Stimulated activated CD8-positive, alpha-beta memory T cell treated with anti-CD3 and anti-CD28 coated beads, Interleukin-7, amount 100 ng/mL, for 24 hours (primary cell): ENCODE measurements around the gene PTPRN2.
"Not testable (repeated sequence)": the region's sequence is repeated elsewhere in the genome, so short reads cannot be mapped to it uniquely, and the experiment has no call there.

Experiments
- DNase-seq: peaks from one replicate; pipeline ENCODE4 v3.0.0-alpha.2; 2020; ENCODE audit warnings: low read depth

PTPRN2 gene

GRCh38 chr7:157493017-157493416 lies 1094.6 kb downstream of the PTPRN2 start:
- DNase-seq, result no peak

GRCh38 chr7:157490465-157490912 lies 1097.1 kb downstream of the PTPRN2 start:
- no peak for DNase-seq

- not testable (repeated sequence) for DNase-seq
Measured at GRCh38 chr7:157489870-157490269, 1097.8 kb downstream of the PTPRN2 start.
